HL-60 (cell line): ENCODE results near the gene RAC3.

ENCODE experiments used
- DNase-seq, 2 experiments: peaks; one replicate each; pipeline ENCODE4 v3.0.0-alpha.2; 2010 to 2020; ENCODE audit warnings: low read depth in 1 of 2, low spot score in 1 of 2
- H3K27ac ChIP-seq: fragments of 250-450 bp; sonication (Bioruptor Pico); replicated peaks from 2 replicates; pipeline ENCODE4 v1.5.1; 2020; ENCODE audit warnings: mild to moderate bottlenecking, moderate library complexity
- H3K27me3 ChIP-seq: fragments of 250-450 bp; sonication (Bioruptor Pico); 2 replicates; pipeline ENCODE4 v1.5.1; 2021; ENCODE audit warnings: mild to moderate bottlenecking, moderate library complexity; ENCODE audit not compliant: insufficient read depth, poor library complexity, severe bottlenecking
- H3K4me3 ChIP-seq: replicated peaks from 2 replicates; pipeline ENCODE4 v1.5.1; 2011; ENCODE audit warnings: mild to moderate bottlenecking, control low read depth, low read length; ENCODE audit not compliant: insufficient read depth
- CTCF ChIP-seq: IDR thresholded peaks from one replicate; pipeline ENCODE4 v1.5.1; 2011; ENCODE audit warnings: low read length, control low read depth, inconsistent platforms; ENCODE audit not compliant: insufficient read depth
- GABPA ChIP-seq: IDR thresholded peaks from 2 replicates; pipeline ENCODE4 v1.6.1; 2012; ENCODE audit warnings: low read depth
- POLR2AphosphoS5 ChIP-seq: IDR thresholded peaks from 2 replicates; pipeline ENCODE4 v1.6.1; 2012; ENCODE audit warnings: low read depth
- REST ChIP-seq: IDR thresholded peaks from 2 replicates; pipeline ENCODE4 v1.6.1; 2012; ENCODE audit warnings: low read depth; ENCODE audit not compliant: insufficient replicate concordance
- SPI1 ChIP-seq: IDR thresholded peaks from 2 replicates; pipeline ENCODE4 v1.6.1; 2012; ENCODE audit warnings: low read depth, mild to moderate bottlenecking, borderline replicate concordance

RAC3 gene

GRCh38 chr17:81990836-81991683 is 40.4 kb upstream of the RAC3 start:
- no peaks in the 10 kb centered on the region for H3K27me3 ChIP-seq
- no peak overlapping the region for H3K27ac ChIP-seq
- H3K4me3 ChIP-seq = no peak overlapping the region
- TF ChIP-seq POLR2AphosphoS5 (no peak), CTCF (no peak), REST (no peak), GABPA (no peak), SPI1 (no peak)
- no peak for DNase-seq

GRCh38 chr17:81991684-81992305 is 39.7 kb upstream of the RAC3 start:
- no peak for DNase-seq
- no peak for TF ChIP-seq GABPA
- TF ChIP-seq POLR2AphosphoS5 = no peak
- no peak for TF ChIP-seq REST
- no peak overlapping the region for H3K4me3 ChIP-seq
- H3K27ac ChIP-seq = no peak overlapping the region
- H3K27me3 ChIP-seq = no peaks in the 10 kb centered on the region

GRCh38 chr17:81992306-81993102 is 39.0 kb upstream of the RAC3 start:
- H3K27ac ChIP-seq = no peak overlapping the region
- TF ChIP-seq SPI1 = no peak
- no peak for TF ChIP-seq POLR2AphosphoS5
- TF ChIP-seq REST = no peak
- no peak for TF ChIP-seq CTCF
- TF ChIP-seq GABPA = no peak
- DNase-seq = no peak
- no peak overlapping the region for H3K4me3 ChIP-seq
- H3K27me3 ChIP-seq = no peaks in the 10 kb centered on the region
